22Rv1 (cell line): Measurements from ENCODE around the gene PRR29.
"Not testable (repeated sequence)": the region's sequence is repeated elsewhere in the genome, so short reads cannot be mapped to it uniquely, and the experiment has no call there.

Source experiments
- H3K27ac ChIP-seq: fragments of 450-650 bp; 2 replicates; pipeline ENCODE4 v1.5.1; 2017
- CTCF ChIP-seq: fragments of 450-650 bp; IDR thresholded peaks from 2 replicates; pipeline ENCODE4 v1.5.1; 2017; ENCODE audit warnings: mild to moderate bottlenecking
- ZFX ChIP-seq: fragments of 450-650 bp; IDR thresholded peaks from 2 replicates; pipeline ENCODE4 v1.6.1; 2017; ENCODE audit warnings: antibody characterized with exemption, borderline replicate concordance

PRR29 gene

GRCh38 chr17:63975541-63976092 lies 22.5 kb upstream of the PRR29 start:
- no peak overlapping the region for H3K27ac ChIP-seq
- TF ChIP-seq ZFX (no peak), CTCF (no peak)

- TF ChIP-seq ZFX (no peak), CTCF (no peak)
- H3K27ac ChIP-seq, result no peak overlapping the region
These were observed 21.4 kb upstream of the PRR29 start for GRCh38 chr17:63976702-63977101.

- no peak for TF ChIP-seq ZFX
- TF ChIP-seq CTCF, result no peak
These were observed 19.6 kb upstream of the PRR29 start for GRCh38 chr17:63978272-63979200.

GRCh38 chr17:63982641-63983040 lies 15.5 kb upstream of the PRR29 start:
- H3K27ac ChIP-seq, result not testable (repeated sequence)

More at GRCh38 chr17:63978272-63979200, 19.6 kb upstream of the PRR29 start:
- no peak overlapping the region for H3K27ac ChIP-seq

GRCh38 chr17:63983320-63983719 lies 14.8 kb upstream of the PRR29 start:
- H3K27ac ChIP-seq, result no peak overlapping the region

GRCh38 chr17:63984236-63984635 lies 13.9 kb upstream of the PRR29 start:
- TF ChIP-seq ZFX (no peak), CTCF (no peak)
- no peak overlapping the region for H3K27ac ChIP-seq

More at GRCh38 chr17:63983320-63983719, 14.8 kb upstream of the PRR29 start:
- TF ChIP-seq CTCF, result no peak
- TF ChIP-seq ZFX, result no peak

GRCh38 chr17:63984651-63985386 lies 13.3 kb upstream of the PRR29 start:
- H3K27ac ChIP-seq, result no peak overlapping the region
- TF ChIP-seq ZFX (no peak), CTCF (no peak)
